ENCODE results near the gene ERG.

The ERG gene

DNA sequence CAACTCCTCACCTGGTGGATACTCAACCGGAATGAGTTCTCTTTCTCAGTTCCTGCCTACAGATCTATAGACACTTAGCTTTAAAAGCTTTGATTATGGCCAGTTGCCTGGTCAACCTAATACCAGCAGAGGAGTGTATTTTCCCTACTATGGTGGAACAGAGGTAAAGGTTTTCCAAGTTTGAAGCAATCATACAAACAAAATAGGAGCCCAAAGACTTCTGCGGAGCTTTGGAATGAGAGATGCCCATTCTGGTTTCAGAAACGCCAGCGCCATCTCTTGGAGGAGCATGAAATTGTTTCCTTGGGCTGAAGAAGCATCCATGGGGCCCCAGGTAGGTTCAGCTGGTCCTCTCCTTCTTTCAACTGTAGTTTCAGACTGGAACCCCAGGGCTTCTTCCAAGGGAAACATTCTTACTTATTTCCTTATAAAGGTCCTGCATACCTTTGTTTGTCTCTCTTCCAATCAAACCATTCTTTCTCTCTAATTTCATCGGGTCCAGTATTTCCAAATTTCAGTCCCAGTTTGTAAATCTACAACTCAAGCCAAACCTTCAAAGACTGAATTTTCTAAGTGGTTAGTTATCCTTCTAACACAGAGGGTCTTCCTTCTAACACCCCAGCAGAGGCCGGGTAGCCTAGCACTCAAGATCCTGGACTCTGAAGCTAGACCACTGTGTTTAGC, 145.6 kb downstream of the ERG start:
- TF ChIP-seq GATA3 (IDR thresholded peaks at IDR 0.05; ENCODE audit: low read depth, low read length) (no peak), GATA2 (IDR thresholded peaks at IDR 0.05; ENCODE audit: low read depth, low read length) (no peak)

DNA sequence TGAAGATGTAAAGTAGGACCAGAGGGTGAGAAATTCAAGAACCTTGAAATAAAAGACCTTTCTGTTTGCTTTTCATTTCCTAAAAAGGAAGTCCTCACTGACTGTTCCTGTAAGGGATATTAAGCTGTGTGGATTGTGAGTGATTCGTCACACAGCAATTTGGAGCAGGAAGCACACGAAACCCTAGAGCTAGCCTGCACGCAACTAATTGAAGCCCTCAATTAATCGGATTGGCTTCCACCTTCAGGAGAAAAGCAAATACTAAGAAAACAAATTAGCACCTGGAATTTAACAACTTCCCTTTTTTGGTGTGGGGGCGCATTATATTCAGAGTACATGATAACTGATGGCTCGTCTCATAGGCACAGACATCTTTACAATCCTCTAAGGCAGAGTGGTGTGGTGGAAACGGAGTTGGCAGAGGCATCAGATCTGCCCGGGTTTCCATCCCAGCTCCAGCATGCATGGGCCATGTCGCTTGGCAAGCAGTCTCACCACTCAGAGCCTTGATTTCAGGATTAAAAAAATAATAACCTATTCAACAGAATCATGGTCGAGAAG, 146.2 kb downstream of the ERG start:
- TF ChIP-seq GATA2 (IDR thresholded peaks at IDR 0.05; ENCODE audit: low read depth, low read length) (no peak), GATA3 (IDR thresholded peaks at IDR 0.05; ENCODE audit: low read depth, low read length) (no peak)

DNA sequence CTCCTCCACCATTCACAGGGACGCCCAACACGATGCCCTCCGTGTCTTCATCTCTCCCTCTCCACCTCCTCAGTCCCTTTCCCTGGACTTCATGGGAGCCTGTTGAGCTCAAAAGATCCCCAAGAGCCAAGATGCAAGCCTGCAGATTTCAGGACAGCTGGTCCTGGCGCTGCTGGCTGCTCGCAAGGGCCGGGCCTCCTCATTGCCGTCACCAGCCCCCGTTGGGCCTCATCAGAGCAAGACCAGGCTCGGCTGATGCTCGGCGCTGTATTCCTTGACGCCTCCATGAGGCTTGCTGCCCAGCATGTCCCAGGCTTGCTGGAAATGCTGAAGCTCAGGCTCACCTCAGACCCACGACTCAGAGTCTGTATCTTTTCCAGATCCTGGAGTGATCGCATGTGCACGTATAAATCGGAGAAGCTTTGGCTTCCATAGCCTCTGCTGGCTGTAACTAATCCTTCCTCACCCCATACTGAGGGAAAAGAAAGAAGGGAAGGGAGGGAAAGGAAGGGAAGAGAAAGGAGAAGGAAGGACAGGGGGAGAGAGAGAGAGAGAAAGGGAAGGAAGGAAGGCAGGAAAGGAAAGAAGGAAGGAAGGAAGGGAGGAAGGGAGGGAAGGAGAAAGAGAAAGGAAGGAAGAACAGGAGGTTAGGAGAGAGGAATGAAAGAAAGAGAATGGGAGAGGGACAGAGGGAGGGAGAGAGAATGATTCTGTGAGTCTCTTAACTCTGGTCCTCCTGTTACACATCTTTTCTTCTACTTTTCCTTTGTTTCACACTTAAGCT, 146.9 kb downstream of the ERG start:
- TF ChIP-seq GATA3 (IDR thresholded peaks at IDR 0.05; ENCODE audit: low read depth, low read length) (no peak), GATA2 (IDR thresholded peaks at IDR 0.05; ENCODE audit: low read depth, low read length) (no peak)

DNA sequence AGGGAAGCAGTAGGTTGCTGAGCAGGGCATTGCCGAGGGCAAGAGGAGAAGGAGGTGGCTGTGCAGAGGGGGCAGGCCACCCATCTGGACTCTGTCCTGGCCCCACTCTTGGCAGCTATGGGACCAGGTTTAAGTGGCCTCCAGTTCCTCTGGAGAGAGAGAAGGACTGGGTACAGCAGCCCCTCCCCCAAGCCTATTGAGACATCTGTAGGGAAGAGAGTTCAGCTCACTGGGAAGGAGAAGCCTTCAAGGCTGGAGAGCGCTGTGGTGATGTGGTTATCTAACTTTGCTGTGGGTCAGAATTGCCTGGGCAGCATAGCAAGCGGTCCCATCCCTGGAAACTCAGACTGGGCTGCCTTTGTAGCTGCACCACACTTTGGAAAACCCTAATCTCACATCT, 147.6 kb downstream of the ERG start:
- TF ChIP-seq GATA3 (IDR thresholded peaks at IDR 0.05; ENCODE audit: low read depth, low read length): no peak
- no peak for TF ChIP-seq GATA2 (IDR thresholded peaks at IDR 0.05; ENCODE audit: low read depth, low read length)

DNA sequence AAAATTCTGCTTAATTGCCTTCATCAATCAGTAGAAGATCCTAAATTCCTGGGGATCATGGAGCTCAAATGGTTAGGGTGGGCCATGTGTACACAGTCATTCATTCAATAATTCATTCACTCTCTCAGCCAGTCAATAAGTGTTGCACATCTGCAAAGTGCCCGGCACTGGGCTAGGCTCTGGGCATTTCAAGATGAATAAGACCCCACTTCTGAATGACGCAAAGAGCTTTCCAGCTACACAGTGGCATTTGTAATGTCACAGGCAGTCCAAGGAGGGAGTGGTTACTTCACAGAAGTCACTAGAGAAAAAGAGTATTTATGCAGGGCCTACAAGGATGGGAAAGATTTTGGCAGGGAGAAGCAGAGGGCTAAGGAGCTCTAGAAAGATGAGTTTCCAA, 148.3 kb downstream of the ERG start:
- no peak for TF ChIP-seq GATA3 (IDR thresholded peaks at IDR 0.05; ENCODE audit: low read depth, low read length)
- no peak for TF ChIP-seq GATA2 (IDR thresholded peaks at IDR 0.05; ENCODE audit: low read depth, low read length)

DNA sequence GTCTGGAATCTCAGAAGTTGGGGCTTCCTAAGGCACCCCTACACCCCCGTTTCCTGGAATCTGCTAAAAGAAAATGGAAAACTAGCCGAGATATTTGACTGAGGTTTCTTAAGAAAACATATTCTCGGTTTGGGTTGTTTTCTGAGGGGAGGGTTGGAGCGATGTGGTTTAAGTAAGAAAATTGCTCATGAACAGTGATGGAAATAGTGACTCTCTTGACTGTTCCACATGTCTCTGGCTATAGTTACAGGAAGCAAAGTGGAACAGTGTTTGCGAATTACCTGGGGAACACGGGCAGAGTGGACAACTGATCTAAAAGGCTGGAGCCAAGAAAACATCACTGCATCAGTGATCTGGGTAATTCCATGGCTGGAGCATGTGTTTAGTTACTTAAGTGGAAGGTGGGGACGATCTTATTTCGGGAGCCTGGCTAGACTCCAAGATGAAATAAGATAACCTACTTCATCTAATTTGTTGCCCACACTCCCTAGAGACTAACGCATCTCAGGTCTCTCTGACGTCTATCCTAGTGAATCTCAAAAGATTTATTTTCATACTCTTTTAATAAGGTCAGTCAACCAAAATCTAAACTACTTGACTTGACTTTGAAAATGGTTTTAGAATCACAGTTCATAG, 149.0 kb downstream of the ERG start:
- TF ChIP-seq GATA2 (IDR thresholded peaks at IDR 0.05; ENCODE audit: low read depth, low read length) (no peak), GATA3 (IDR thresholded peaks at IDR 0.05; ENCODE audit: low read depth, low read length) (no peak)

DNA sequence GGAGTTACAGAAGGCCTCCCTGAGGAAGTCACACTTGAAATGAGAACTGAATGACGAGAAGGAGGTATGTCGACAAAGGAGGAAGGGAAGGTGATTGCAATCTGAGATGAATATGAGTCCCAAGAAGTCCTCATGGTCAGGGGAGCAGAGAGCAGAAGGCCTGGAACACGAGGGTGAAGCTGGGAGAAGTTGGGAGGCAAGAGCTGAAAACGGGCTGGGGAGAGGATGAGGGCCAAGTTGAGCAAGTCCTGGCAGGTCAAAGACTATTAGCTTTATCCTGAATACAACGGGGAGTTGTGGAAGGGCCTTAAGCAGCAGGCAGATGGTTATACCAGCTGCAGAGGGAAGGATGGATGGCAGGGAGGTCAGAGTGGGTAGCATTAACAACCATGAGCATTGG, 152.0 kb downstream of the ERG start:
- TF ChIP-seq GATA3 (IDR thresholded peaks at IDR 0.05; ENCODE audit: low read depth, low read length) (no peak), GATA2 (IDR thresholded peaks at IDR 0.05; ENCODE audit: low read depth, low read length) (no peak)

DNA sequence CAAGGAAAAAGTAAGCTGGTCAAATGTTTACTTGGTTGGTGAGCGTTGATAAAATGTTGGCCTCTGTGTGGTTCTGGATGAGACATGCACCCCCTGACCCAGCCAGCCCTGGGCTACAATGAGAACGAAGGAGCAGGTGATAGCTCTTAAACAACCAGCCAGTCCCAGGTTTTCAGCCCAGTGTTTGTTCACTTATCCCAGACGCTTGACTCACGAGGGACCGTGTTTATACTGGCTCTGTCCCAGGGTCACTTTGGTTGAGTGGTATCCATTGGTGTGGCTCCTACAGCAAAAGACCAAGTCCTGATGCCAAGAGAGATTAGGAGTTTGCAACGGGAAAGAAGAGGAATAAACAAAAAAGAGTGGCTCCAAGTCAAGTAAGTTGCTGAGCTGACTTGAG, 154.6 kb downstream of the ERG start:
- TF ChIP-seq GATA3 (IDR thresholded peaks at IDR 0.05; ENCODE audit: low read depth, low read length): no peak
- TF ChIP-seq GATA2 (IDR thresholded peaks at IDR 0.05; ENCODE audit: low read depth, low read length): no peak

DNA sequence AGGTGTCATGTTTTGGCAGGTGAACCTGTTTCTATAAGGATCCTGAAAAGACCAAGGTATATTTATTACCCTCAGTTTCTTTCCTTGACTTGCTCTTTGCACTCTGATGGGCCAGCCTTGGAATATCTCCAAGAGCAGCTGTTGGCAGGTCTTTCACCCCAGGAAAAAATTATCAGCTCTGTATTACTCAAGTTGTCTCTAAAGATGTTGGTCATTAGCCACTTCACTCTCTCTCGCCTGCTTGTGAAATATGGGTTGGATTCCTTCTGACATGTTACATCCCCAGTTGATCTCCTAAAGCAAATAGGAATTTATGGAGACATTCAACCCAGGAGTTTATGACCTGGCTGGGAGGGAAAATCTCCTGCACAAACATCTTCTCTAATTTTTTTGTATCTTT, 155.5 kb downstream of the ERG start:
- no peak for TF ChIP-seq GATA3 (IDR thresholded peaks at IDR 0.05; ENCODE audit: low read depth, low read length)
- no peak for TF ChIP-seq GATA2 (IDR thresholded peaks at IDR 0.05; ENCODE audit: low read depth, low read length)

DNA sequence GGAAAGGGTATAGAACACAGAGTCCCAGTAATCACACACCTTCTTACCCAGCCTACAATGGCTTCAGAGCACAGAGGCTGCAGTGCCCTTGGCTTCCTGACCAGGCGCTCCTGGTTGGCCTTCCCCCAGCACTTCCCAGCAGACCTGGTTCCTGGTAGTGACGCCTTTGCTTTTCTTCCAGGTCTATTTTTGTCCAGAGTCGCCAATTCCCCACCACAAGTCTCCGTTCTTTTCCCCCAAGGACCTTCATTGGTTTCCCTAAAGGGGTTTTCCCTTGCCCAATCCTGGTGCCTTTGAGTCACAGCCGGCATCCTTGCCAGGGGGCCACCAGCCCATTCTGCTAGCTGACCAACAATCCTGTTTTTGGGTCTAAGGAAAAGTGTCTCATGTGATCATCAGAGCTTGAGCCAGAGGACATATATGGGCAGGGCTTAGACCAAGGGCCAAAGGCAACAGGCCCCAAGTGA, 156.7 kb downstream of the ERG start:
- TF ChIP-seq GATA3 (IDR thresholded peaks at IDR 0.05; ENCODE audit: low read depth, low read length) (no peak), GATA2 (IDR thresholded peaks at IDR 0.05; ENCODE audit: low read depth, low read length) (no peak)

DNA sequence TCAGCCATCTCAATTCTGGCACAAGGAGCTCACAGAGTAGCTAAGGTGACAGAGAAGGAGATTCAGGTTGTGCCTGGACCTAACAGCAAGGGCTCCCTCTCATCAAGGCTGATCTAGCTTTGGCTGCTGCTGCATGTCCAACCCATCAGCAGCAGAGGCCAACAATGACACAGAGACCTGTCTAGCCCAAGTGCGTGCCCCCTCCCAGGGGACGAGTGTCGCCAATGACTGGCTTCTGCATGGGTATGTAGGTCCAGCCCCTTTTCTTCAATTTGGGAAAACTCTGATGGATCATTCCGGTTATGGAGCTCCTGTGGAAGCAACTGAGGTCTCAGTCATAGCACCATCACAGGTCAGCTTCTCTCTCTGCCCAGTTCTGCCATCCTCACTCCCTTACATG, 158.1 kb downstream of the ERG start:
- no peak for TF ChIP-seq GATA3 (IDR thresholded peaks at IDR 0.05; ENCODE audit: low read depth, low read length)
- TF ChIP-seq GATA2 (IDR thresholded peaks at IDR 0.05; ENCODE audit: low read depth, low read length): no peak

DNA sequence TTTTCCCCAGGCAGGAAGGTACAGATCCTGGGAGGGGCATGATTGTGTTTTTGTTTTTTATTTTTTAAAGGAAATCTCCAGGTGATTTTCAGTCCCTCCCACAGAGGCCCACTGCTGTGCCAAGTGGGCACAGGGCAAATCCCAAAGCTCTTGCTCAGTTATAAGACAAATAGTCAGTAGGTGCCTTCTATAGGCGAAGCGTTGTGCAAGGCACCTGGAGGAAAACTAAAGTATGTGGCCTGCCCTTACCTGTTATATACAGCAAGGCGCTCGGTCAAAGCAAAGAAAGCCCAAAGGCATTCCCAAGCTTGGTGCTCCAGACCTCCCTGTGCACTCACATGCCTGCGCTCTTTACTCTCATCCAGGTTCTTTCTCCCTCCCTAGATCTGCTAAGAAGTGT, 160.5 kb downstream of the ERG start:
- TF ChIP-seq GATA3 (IDR thresholded peaks at IDR 0.05; ENCODE audit: low read depth, low read length) (no peak), GATA2 (IDR thresholded peaks at IDR 0.05; ENCODE audit: low read depth, low read length) (no peak)

DNA sequence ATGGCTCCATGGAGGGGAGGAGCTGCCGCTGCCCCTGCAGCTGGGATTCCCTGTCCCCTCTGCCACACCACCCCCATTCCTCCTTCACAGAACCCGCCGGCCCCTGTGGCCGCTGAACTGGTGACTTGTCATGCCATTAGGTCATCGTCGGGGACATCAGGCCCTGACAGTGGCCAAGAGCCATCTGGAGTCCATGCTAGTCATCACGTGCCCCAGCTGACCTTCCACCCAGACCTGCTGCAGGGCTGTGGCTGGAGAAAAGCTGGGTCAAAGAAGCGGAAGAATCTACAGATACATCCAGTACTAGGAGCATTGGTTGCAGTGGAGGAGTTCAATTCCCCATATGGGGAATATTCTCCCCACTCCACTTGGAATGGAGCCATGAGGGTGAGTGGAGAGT, 163.4 kb downstream of the ERG start:
- TF ChIP-seq GATA3 (IDR thresholded peaks at IDR 0.05; ENCODE audit: low read depth, low read length): no peak
- no peak for TF ChIP-seq GATA2 (IDR thresholded peaks at IDR 0.05; ENCODE audit: low read depth, low read length)

All from SH-SY5Y (cell line).